Transverse colon (tissue), 4 donors: ENCODE data around the gene GPR55.

Experiments
- EP300 ChIP-seq: sonication (generic); formaldehyde crosslinking; IDR thresholded peaks from one replicate; pipeline ENCODE4 v1.6.1; 2017; ENCODE audit warnings: antibody characterized with exemption, low read depth
- POLR2A ChIP-seq: fragments of 450-650 bp; IDR thresholded peaks from one replicate; pipeline ENCODE4 v1.6.1; 2016; ENCODE audit warnings: antibody characterized with exemption, mild to moderate bottlenecking, moderate library complexity
- POLR2AphosphoS5 ChIP-seq, 3 donors: sonication (generic); formaldehyde crosslinking; IDR thresholded peaks; one replicate each; pipeline ENCODE4 v1.6.1; 2016; ENCODE audit warnings: antibody characterized with exemption in 3 of 3
- TF ChIP-seq, protein P1 (sequence below), 5 experiments: fragments of 200-600 bp in 3 of 5; fragments of 450-650 bp in 2 of 5; sonication (generic) in 3 of 5; IDR thresholded peaks; 1 replicate in 2 of 5; 2 replicates in 3 of 5; pipeline ENCODE4 v1.5.1; 2016 to 2017; ENCODE audit warnings: antibody characterized with exemption in 5 of 5, inconsistent platforms in 3 of 5, mild to moderate bottlenecking in 2 of 5, moderate library complexity in 1 of 5

DNA sequence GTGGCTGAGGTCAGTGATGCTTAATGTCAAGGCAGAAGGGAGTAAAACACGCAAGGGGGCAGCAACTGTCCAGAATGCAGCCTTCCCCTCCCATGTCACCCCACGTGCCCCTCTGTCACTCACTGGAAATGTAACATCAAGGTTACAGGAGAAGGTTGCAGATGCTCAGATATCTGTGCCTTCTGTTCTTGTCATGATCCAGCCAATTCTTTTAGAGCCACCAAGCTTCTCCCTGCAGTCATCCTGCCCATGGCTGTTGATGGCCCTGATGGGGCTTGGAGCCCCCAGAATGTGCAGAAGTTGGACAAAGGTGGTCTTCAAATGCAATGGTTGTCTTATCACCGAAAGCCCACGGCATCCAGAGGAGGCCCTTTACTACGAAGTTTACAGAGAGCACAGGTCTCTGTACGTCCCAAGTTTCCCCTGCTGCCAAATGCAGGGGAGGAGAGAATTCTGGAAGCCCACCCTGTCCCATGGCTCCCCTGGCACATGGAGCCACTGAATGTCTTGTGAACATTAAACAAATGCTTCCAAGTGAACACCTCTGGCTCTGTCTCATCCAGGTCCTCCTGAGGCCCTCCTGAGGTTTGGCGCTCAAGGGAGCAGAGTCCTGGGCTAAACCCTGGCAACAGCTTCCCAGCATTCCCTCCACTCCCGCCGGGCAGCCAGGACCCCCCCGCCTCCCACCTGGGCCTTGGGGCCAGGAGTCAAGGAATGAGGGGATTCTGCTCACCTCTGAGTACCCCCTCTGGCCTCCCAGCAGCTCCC, 4.5 kb upstream of the GPR55 start:
- TF ChIP-seq, protein P1, sequence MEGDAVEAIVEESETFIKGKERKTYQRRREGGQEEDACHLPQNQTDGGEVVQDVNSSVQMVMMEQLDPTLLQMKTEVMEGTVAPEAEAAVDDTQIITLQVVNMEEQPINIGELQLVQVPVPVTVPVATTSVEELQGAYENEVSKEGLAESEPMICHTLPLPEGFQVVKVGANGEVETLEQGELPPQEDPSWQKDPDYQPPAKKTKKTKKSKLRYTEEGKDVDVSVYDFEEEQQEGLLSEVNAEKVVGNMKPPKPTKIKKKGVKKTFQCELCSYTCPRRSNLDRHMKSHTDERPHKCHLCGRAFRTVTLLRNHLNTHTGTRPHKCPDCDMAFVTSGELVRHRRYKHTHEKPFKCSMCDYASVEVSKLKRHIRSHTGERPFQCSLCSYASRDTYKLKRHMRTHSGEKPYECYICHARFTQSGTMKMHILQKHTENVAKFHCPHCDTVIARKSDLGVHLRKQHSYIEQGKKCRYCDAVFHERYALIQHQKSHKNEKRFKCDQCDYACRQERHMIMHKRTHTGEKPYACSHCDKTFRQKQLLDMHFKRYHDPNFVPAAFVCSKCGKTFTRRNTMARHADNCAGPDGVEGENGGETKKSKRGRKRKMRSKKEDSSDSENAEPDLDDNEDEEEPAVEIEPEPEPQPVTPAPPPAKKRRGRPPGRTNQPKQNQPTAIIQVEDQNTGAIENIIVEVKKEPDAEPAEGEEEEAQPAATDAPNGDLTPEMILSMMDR (IDR thresholded peaks at IDR 0.05), result no peak
- TF ChIP-seq POLR2AphosphoS5 (IDR thresholded peaks at IDR 0.05), result no peak
- no peak for TF ChIP-seq POLR2A
- TF ChIP-seq EP300, result no peak
